IMR-90 (cell line): ENCODE measurements around the gene COG7. TPM values are rescaled to one million over a fixed set of nuclear protein-coding genes. Genes with fewer than 3 reads are reported as not detected.

Source experiments
- ATAC-seq: fragments of 200-7000 bp; cut with Tn5 transposase; 2 replicates; pipeline ENCODE4 v1.9.1; 2020; ENCODE audit warnings: low read depth, mild to moderate bottlenecking, moderate library complexity
- BruUV-seq: library from RNA; stranded (reverse); fragments of 400-500 nt; replicated peaks from 2 replicates; lab custom pipeline; 2021; lab: Mats Ljungman, UMichigan
- CTCF ChIA-PET: fragments of 300-600 bp; formaldehyde crosslinking; extraction: SDS; loops from one replicate; lab custom pipeline; 2021; ENCODE audit warnings: antibody characterized with exemption; lab: Yijun Ruan, JAX
- POLR2A ChIA-PET: fragments of 300-600 bp; sonication (Branson Sonifier 250); formaldehyde crosslinking; loops from one replicate; lab custom pipeline; 2022; ENCODE audit warnings: antibody characterized with exemption; ENCODE audit not compliant: unreplicated experiment; lab: Charles Lee
- DNase-seq: peaks from one replicate; pipeline ENCODE4 v3.0.0; 2013
- H2AFZ ChIP-seq: replicated peaks from 2 replicates; pipeline ENCODE3; 2013; ENCODE audit warnings: low read length, mild to moderate bottlenecking; ENCODE audit not compliant: poor library complexity
- H2AK5ac ChIP-seq: 2 replicates; pipeline ENCODE4 v1.6.1; 2013; ENCODE audit warnings: low read depth, low read length, inconsistent platforms
- H2AK9ac ChIP-seq: replicated peaks from 2 replicates; pipeline ENCODE3; 2013; ENCODE audit warnings: mild to moderate bottlenecking, low read depth, low read length, moderate library complexity; ENCODE audit not compliant: poor library complexity
- H2BK120ac ChIP-seq: 2 replicates; pipeline ENCODE4 v1.6.1; 2013; ENCODE audit warnings: low read depth, low read length, inconsistent platforms
- H2BK15ac ChIP-seq: 3 replicates; pipeline ENCODE4 v1.6.1; 2013; ENCODE audit warnings: low read depth, low read length, inconsistent platforms
- H2BK20ac ChIP-seq: 2 replicates; pipeline ENCODE4 v1.6.1; 2013; ENCODE audit warnings: low read depth, mild to moderate bottlenecking, inconsistent platforms, low read length, moderate library complexity
- H2BK5ac ChIP-seq: 2 replicates; pipeline ENCODE4 v1.6.1; 2013; ENCODE audit warnings: mild to moderate bottlenecking, low read depth, low read length, inconsistent platforms; ENCODE audit not compliant: poor library complexity, severe bottlenecking
- H3K14ac ChIP-seq: replicated peaks from 2 replicates; pipeline ENCODE4 v1.6.1; 2013; ENCODE audit warnings: low read depth, low read length, inconsistent platforms
- H3K18ac ChIP-seq: 2 replicates; pipeline ENCODE4 v1.6.1; 2013; ENCODE audit warnings: low read depth, low read length, control low read depth
- H3K23ac ChIP-seq: 2 replicates; pipeline ENCODE4 v1.6.1; 2013; ENCODE audit warnings: low read depth, low read length, inconsistent platforms
- H3K27ac ChIP-seq: 2 replicates; pipeline ENCODE4 v1.5.1; 2013; ENCODE audit warnings: mild to moderate bottlenecking, control low read depth, low read length; ENCODE audit not compliant: insufficient read depth
- H3K27me3 ChIP-seq: 2 replicates; pipeline ENCODE4 v1.6.1; 2013; ENCODE audit warnings: low read length; ENCODE audit not compliant: control insufficient read depth, insufficient read depth
- H3K36me3 ChIP-seq: 2 replicates; pipeline ENCODE4 v1.6.1; 2013; ENCODE audit warnings: low read length, mixed read lengths; ENCODE audit not compliant: control insufficient read depth, insufficient read depth
- H3K4ac ChIP-seq: 2 replicates; pipeline ENCODE4 v1.6.1; 2013; ENCODE audit warnings: low read depth, low read length, inconsistent platforms
- H3K4me1 ChIP-seq: 2 replicates; pipeline ENCODE4 v1.6.1; 2013; ENCODE audit warnings: low read length, mixed read lengths; ENCODE audit not compliant: control insufficient read depth, insufficient read depth
- H3K4me2 ChIP-seq: 2 replicates; pipeline ENCODE4 v1.6.1; 2013; ENCODE audit warnings: low read depth, mild to moderate bottlenecking, control low read depth, low read length, moderate library complexity
- H3K4me3 ChIP-seq: 2 replicates; pipeline ENCODE4 v1.5.1; 2013; ENCODE audit warnings: low read depth, mild to moderate bottlenecking, control low read depth, low read length, moderate library complexity; ENCODE audit not compliant: insufficient read depth
- H3K56ac ChIP-seq: 2 replicates; pipeline ENCODE4 v1.6.1; 2013; ENCODE audit warnings: low read length, inconsistent platforms; ENCODE audit not compliant: insufficient read depth; ENCODE audit errors: extremely low read depth
- H3K79me1 ChIP-seq, 2 experiments: 2 replicates each; pipeline ENCODE4 v1.6.1; 2013; ENCODE audit warnings: low read length in 2 of 2, inconsistent platforms in 1 of 2, low read depth in 1 of 2
- H3K9ac ChIP-seq: 2 replicates; pipeline ENCODE4 v1.6.1; 2013; ENCODE audit warnings: low read depth, low read length, control low read depth
- H3K9me1 ChIP-seq: 2 replicates; pipeline ENCODE4 v1.6.1; 2013; ENCODE audit warnings: low read length, inconsistent platforms; ENCODE audit not compliant: insufficient read depth
- H3K9me3 ChIP-seq: 2 replicates; pipeline ENCODE4 v1.6.1; 2013; ENCODE audit warnings: low read length; ENCODE audit not compliant: control insufficient read depth, insufficient read depth
- H4K20me1 ChIP-seq: 2 replicates; pipeline ENCODE4 v1.6.1; 2013; ENCODE audit warnings: low read length, inconsistent platforms; ENCODE audit not compliant: insufficient read depth
- H4K5ac ChIP-seq: 2 replicates; pipeline ENCODE4 v1.6.1; 2013; ENCODE audit warnings: mild to moderate bottlenecking, low read depth, low read length, control low read depth
- H4K8ac ChIP-seq, 2 experiments: 2 replicates each; pipeline ENCODE4 v1.6.1; 2013; ENCODE audit warnings: low read depth in 2 of 2, low read length in 2 of 2, control low read depth in 1 of 2, inconsistent platforms in 1 of 2
- H4K91ac ChIP-seq: 2 replicates; pipeline ENCODE4 v1.6.1; 2013; ENCODE audit warnings: low read depth, low read length, inconsistent platforms; ENCODE audit not compliant: insufficient read depth
- BHLHE40 ChIP-seq: fragments of 150-350 bp; IDR thresholded peaks from 2 replicates; pipeline ENCODE4 v1.6.1; 2016; ENCODE audit warnings: mild to moderate bottlenecking, low read depth, low read length
- CEBPB ChIP-seq: IDR thresholded peaks from 2 replicates; pipeline ENCODE4 v1.6.1; 2012; ENCODE audit warnings: low read depth, low read length, improper control_type of control experiment
- CHD1 ChIP-seq: IDR thresholded peaks from 2 replicates; pipeline ENCODE4 v1.6.1; 2012; ENCODE audit warnings: low read depth, low read length, improper control_type of control experiment
- CTCF ChIP-seq: conservative IDR thresholded peaks from 2 replicates; pipeline ENCODE4 v1.5.1; 2012; ENCODE audit warnings: mild to moderate bottlenecking, low read depth, low read length, improper control_type of control experiment
- FOS ChIP-seq: fragments of 150-350 bp; IDR thresholded peaks from 2 replicates; pipeline ENCODE4 v1.6.1; 2016; ENCODE audit warnings: low read depth, low read length
- MAFK ChIP-seq: IDR thresholded peaks from 2 replicates; pipeline ENCODE4 v1.6.1; 2012; ENCODE audit warnings: low read depth, low read length, improper control_type of control experiment
- MAZ ChIP-seq: IDR thresholded peaks from 2 replicates; pipeline ENCODE4 v1.6.1; 2012; ENCODE audit warnings: low read depth, mild to moderate bottlenecking, low read length, improper control_type of control experiment, moderate library complexity, borderline replicate concordance
- MXI1 ChIP-seq: IDR thresholded peaks from 2 replicates; pipeline ENCODE4 v1.6.1; 2012; ENCODE audit warnings: low read depth, mild to moderate bottlenecking, low read length, moderate library complexity, borderline replicate concordance
- NFE2L2 ChIP-seq: fragments of 150-350 bp; IDR thresholded peaks from 2 replicates; pipeline ENCODE4 v1.6.1; 2016; ENCODE audit warnings: low read depth, mild to moderate bottlenecking, low read length
- POLR2A ChIP-seq: IDR thresholded peaks from 2 replicates; pipeline ENCODE4 v1.6.1; 2012; ENCODE audit warnings: mild to moderate bottlenecking, low read depth, low read length
- RAD21 ChIP-seq: IDR thresholded peaks from 2 replicates; pipeline ENCODE4 v1.6.1; 2012; ENCODE audit warnings: low read length, improper control_type of control experiment
- RCOR1 ChIP-seq: IDR thresholded peaks from 2 replicates; pipeline ENCODE4 v1.6.1; 2012; ENCODE audit warnings: mild to moderate bottlenecking, low read length, improper control_type of control experiment; ENCODE audit not compliant: insufficient replicate concordance
- RFX5 ChIP-seq: IDR thresholded peaks from 2 replicates; pipeline ENCODE4 v1.8.0; 2012; ENCODE audit warnings: low read depth, mild to moderate bottlenecking, low read length, moderate library complexity
- SMC3 ChIP-seq: fragments of 150-350 bp; IDR thresholded peaks from 2 replicates; pipeline ENCODE4 v1.6.1; 2016; ENCODE audit warnings: low read depth, mild to moderate bottlenecking, antibody characterized with exemption, low read length, moderate library complexity
- USF2 ChIP-seq: fragments of 150-350 bp; IDR thresholded peaks from 2 replicates; pipeline ENCODE4 v1.6.1; 2017; ENCODE audit warnings: mild to moderate bottlenecking, antibody characterized with exemption, low read length, low read depth
- WGBS, 2 experiments: methylation state at CpG; one replicate each; pipeline versions ENCODE4 v1.1.5 to v1.1.7; 2013; ENCODE audit warnings: missing lambda C conversion rate in 2 of 2; ENCODE audit not compliant: insufficient read length in 1 of 2; ENCODE audit errors: extremely low coverage in 2 of 2; 5-methylcytosine and 5-hydroxymethylcytosine counted together
- dilution Hi-C: fragments of 300-500 bp; cut with HindIII; formaldehyde crosslinking; loops from one replicate; pipeline ENCODE4 v1.14.3; 2018; ENCODE audit warnings: low sequenced_read_pairs; ENCODE audit not compliant: unreplicated experiment
- in situ Hi-C: fragments of 300-500 bp; cut with MboI; formaldehyde crosslinking; loops from 3 replicates; pipeline ENCODE4 v1.14.3; 2019; ENCODE audit warnings: low sequenced_read_pairs, inconsistent platforms, mixed read lengths
- intact Hi-C: fragments of 100-400 bp; cut with micrococcal nuclease; formaldehyde crosslinking; loops from 2 replicates; pipeline ENCODE4 v1.10.0; 2022
- polyA plus RNA-seq, 3 experiments: library from polyadenylated mRNA; depleted of rRNA; stranded (reverse); fragments of >200 nt; gene quantifications; 2 replicates each; pipeline ENCODE4 v1.2.3, GENCODE V29; 2012; ENCODE audit warnings: low replicate concordance in 1 of 3
- total RNA-seq: library from RNA; depleted of rRNA; stranded (reverse); fragments of >200 nt; gene quantifications from 2 replicates; pipeline ENCODE4 v1.2.3, GENCODE V29; 2012
- TF ChIP-seq, protein P1 (sequence below): fragments of 150-350 bp; IDR thresholded peaks from 2 replicates; pipeline ENCODE4 v1.6.1; 2016; ENCODE audit warnings: low read depth, mild to moderate bottlenecking, low read length, moderate library complexity, borderline replicate concordance

COG7 gene
- total and polyA plus RNA-seq, 2 of the 4 experiments (the other 2 are of a cell fraction), result 28.5 to 43.7 TPM

GRCh38 chr16:23500862-23501225 lies 47.9 kb upstream of the COG7 start:
- no peak overlapping the region for H4K8ac ChIP-seq
- no peak overlapping the region for H4K5ac ChIP-seq
- peaks cover 2% of the 10 kb centered on the region; the same call in 1 of the 2 replicates for H3K36me3 ChIP-seq
- intact Hi-C loops (no loop called here), dilution Hi-C loops (no loop called here), in situ Hi-C loops (no loop called here)
- ATAC-seq (no peak), DNase-seq (no peak)
- H2AK5ac ChIP-seq, result no peak overlapping the region
- CTCF ChIA-PET, result no interaction called here
- WGBS, 2 experiments, result no CpG with 5 or more reads among the region's 4 CpGs
- H3K9me1 ChIP-seq, result peaks cover 16% of the 10 kb centered on the region
- H2AK9ac ChIP-seq, result no peak overlapping the region
- no peak overlapping the region for H3K9ac ChIP-seq
- no peak overlapping the region for H3K27ac ChIP-seq
- H3K18ac ChIP-seq, result no peak overlapping the region
- peaks cover 65% of the 10 kb centered on the region for H4K20me1 ChIP-seq
- H3K23ac ChIP-seq, result no peak overlapping the region
- no peak overlapping the region for H3K14ac ChIP-seq
- POLR2A ChIA-PET, result no interaction called here
- H3K4ac ChIP-seq, result no peak overlapping the region
- no peak overlapping the region for H3K4me2 ChIP-seq
- no peak overlapping the region for H2BK20ac ChIP-seq
- TF ChIP-seq MAFK, result no peak
- TF ChIP-seq NFE2L2, result no peak
- no peak for TF ChIP-seq RAD21
- TF ChIP-seq POLR2A, result no peak
- TF ChIP-seq FOS, result no peak
- no peak for TF ChIP-seq RFX5
- TF ChIP-seq CHD1, result no peak
- TF ChIP-seq MAZ, result no peak
- TF ChIP-seq USF2, result no peak
- TF ChIP-seq RCOR1, result no peak
- no peak for TF ChIP-seq CTCF
- TF ChIP-seq MXI1, result no peak
- TF ChIP-seq BHLHE40, result no peak
- no peak for TF ChIP-seq SMC3
- TF ChIP-seq CEBPB, result no peak
- TF ChIP-seq, protein P1, sequence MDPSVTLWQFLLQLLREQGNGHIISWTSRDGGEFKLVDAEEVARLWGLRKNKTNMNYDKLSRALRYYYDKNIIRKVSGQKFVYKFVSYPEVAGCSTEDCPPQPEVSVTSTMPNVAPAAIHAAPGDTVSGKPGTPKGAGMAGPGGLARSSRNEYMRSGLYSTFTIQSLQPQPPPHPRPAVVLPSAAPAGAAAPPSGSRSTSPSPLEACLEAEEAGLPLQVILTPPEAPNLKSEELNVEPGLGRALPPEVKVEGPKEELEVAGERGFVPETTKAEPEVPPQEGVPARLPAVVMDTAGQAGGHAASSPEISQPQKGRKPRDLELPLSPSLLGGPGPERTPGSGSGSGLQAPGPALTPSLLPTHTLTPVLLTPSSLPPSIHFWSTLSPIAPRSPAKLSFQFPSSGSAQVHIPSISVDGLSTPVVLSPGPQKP, result no peak
- H3K4me1 ChIP-seq, result peaks cover 11% of the 10 kb centered on the region
- H3K79me1 ChIP-seq, result peaks cover 29 to 76% of the 10 kb centered on the region in 2 experiments
- H3K9me3 ChIP-seq, result no peaks in the 10 kb centered on the region
- no peak overlapping the region for H4K91ac ChIP-seq
- no peak overlapping the region for H2AFZ ChIP-seq
- H3K56ac ChIP-seq, result no peak overlapping the region
- H3K27me3 ChIP-seq, result no peaks in the 10 kb centered on the region
- no peak overlapping the region for H2BK120ac ChIP-seq
- H2BK5ac ChIP-seq, result no peak overlapping the region
- H3K4me3 ChIP-seq, result no peak overlapping the region
- no peak overlapping the region for H2BK15ac ChIP-seq
- BruUV-seq, result no TSS peak
